HCT116 (cell line): ENCODE results near the gene ACAT2. TPM values are rescaled to one million over a fixed set of nuclear protein-coding genes. Genes with fewer than 3 reads are reported as not detected.

ENCODE experiments used
- ATAC-seq: fragments of 200-7000 bp; cut with Tn5 transposase; 2 replicates; pipeline ENCODE4 v1.9.1; 2020; ENCODE audit warnings: mild to moderate bottlenecking, moderate library complexity
- BruUV-seq: library from RNA; stranded (reverse); fragments of 400-500 nt; replicated peaks from 2 replicates; lab custom pipeline; 2021; lab: Mats Ljungman, UMichigan
- CTCF ChIA-PET: fragments of 300-600 bp; sonication (Branson Sonifier 250); formaldehyde crosslinking; loops from one replicate; lab custom pipeline; 2021; ENCODE audit warnings: antibody characterized with exemption; lab: Charles Lee
- POLR2A ChIA-PET: fragments of 300-600, 350-600 bp; sonication (Branson Sonifier 250); formaldehyde crosslinking; loops from one replicate; lab custom pipeline; 2021; ENCODE audit warnings: antibody characterized with exemption; lab: Charles Lee
- RAD21 ChIA-PET, 2 experiments: fragments of 300-600 bp; sonication (Branson Sonifier 250); formaldehyde crosslinking; loops; one replicate each; lab custom pipeline; 2023; ENCODE audit warnings: low total read pairs in 2 of 2; ENCODE audit not compliant: uncharacterized antibody in 2 of 2, unreplicated experiment in 2 of 2, low non-redundant PET in 1 of 2; lab: Charles Lee
- DNase-seq: peaks from one replicate; pipeline ENCODE4 v3.0.0-alpha.2; 2010; ENCODE audit warnings: low read depth, low spot score
- H2AFZ ChIP-seq: fragments of 200-600 bp; shearing (Covaris generic), sonication (generic); 2 replicates; pipeline ENCODE4 v1.6.1; 2017; ENCODE audit warnings: low read depth, mixed run types, mixed read lengths, antibody characterized with exemption, low read length; ENCODE audit not compliant: poor library complexity, severe bottlenecking
- H3K27ac ChIP-seq: 2 replicates; pipeline ENCODE4 v1.5.1; 2012; ENCODE audit warnings: low read depth, low read length
- H3K27me3 ChIP-seq: fragments of 200-600 bp; sonication (generic); 2 replicates; pipeline ENCODE4 v1.6.1; 2016; ENCODE audit warnings: mixed run types, low read length, mixed read lengths; ENCODE audit not compliant: insufficient read depth
- H3K36me3 ChIP-seq, 2 experiments: fragments of 200-500 bp in 1 of 2; fragments of 200-600 bp in 1 of 2; sonication (Bioruptor generic) in 1 of 2; sonication (generic) in 1 of 2; 2 replicates each; pipeline versions ENCODE4 v1.5.1 to v1.6.1; 2014 to 2016; ENCODE audit warnings: low read length in 2 of 2, inconsistent platforms in 1 of 2, mixed read lengths in 1 of 2, mixed run types in 1 of 2; ENCODE audit not compliant: insufficient read depth in 2 of 2, control insufficient read depth in 1 of 2
- H3K4me1 ChIP-seq, 2 experiments: fragments of 200-600 bp in 1 of 2; sonication (generic) in 1 of 2; 2 replicates each; pipeline versions ENCODE4 v1.5.1 to v1.6.1; 2012 to 2017; ENCODE audit warnings: low read length in 2 of 2, inconsistent platforms in 1 of 2, mild to moderate bottlenecking in 1 of 2, mixed read lengths in 1 of 2, mixed run types in 1 of 2, moderate library complexity in 1 of 2; ENCODE audit not compliant: insufficient read depth in 2 of 2, control insufficient read depth in 1 of 2
- H3K4me2 ChIP-seq: fragments of 200-600 bp; sonication (generic); 2 replicates; pipeline ENCODE4 v1.6.1; 2017; ENCODE audit warnings: mixed run types, low read length, mixed read lengths
- H3K4me3 ChIP-seq, 2 experiments: fragments of 200-600 bp in 1 of 2; sonication (generic) in 1 of 2; replicated peaks in 1 of 2; 2 replicates each; pipeline ENCODE4 v1.5.1; 2011 to 2016; ENCODE audit warnings: low read length in 2 of 2, control low read depth in 1 of 2, low read depth in 1 of 2, mild to moderate bottlenecking in 1 of 2, mixed read lengths in 1 of 2, mixed run types in 1 of 2
- H3K79me2 ChIP-seq: fragments of 200-600 bp; sonication (generic); 2 replicates; pipeline ENCODE4 v1.6.1; 2017; ENCODE audit warnings: mild to moderate bottlenecking, mixed run types, low read length, moderate library complexity, mixed read lengths; ENCODE audit not compliant: insufficient read depth
- H3K9ac ChIP-seq: fragments of 200-600 bp; sonication (generic); 2 replicates; pipeline ENCODE4 v1.6.1; 2016; ENCODE audit warnings: low read length, mixed read lengths
- H3K9me2 ChIP-seq: fragments of 200-600 bp; sonication (generic), shearing (Covaris generic); 2 replicates; pipeline ENCODE4 v1.6.1; 2017; ENCODE audit warnings: mixed run types, mild to moderate bottlenecking, moderate library complexity; ENCODE audit not compliant: insufficient read depth
- H3K9me3 ChIP-seq, 2 experiments: fragments of 200-500 bp in 1 of 2; fragments of 200-600 bp in 1 of 2; sonication (Bioruptor generic) in 1 of 2; sonication (generic) in 1 of 2; 2 replicates each; pipeline ENCODE4 v1.6.1; 2014 to 2017; ENCODE audit warnings: low read length in 2 of 2, mixed read lengths in 2 of 2, inconsistent platforms in 1 of 2, low read depth in 1 of 2, mild to moderate bottlenecking in 1 of 2, mixed run types in 1 of 2, moderate library complexity in 1 of 2; ENCODE audit not compliant: control insufficient read depth in 1 of 2, insufficient read depth in 1 of 2
- H4K20me1 ChIP-seq: fragments of 200-600 bp; sonication (generic), shearing (Covaris generic); 2 replicates; pipeline ENCODE4 v1.6.1; 2017; ENCODE audit warnings: mixed run types, mild to moderate bottlenecking, moderate library complexity; ENCODE audit not compliant: insufficient read depth
- CBX3 ChIP-seq: IDR thresholded peaks from 2 replicates; pipeline ENCODE4 v1.6.1; 2012; ENCODE audit warnings: low read depth
- CEBPB ChIP-seq: IDR thresholded peaks from 2 replicates; pipeline ENCODE4 v1.6.1; 2012; ENCODE audit warnings: low read depth
- EGR1 ChIP-seq: IDR thresholded peaks from 2 replicates; pipeline ENCODE4 v1.6.1; 2012; ENCODE audit warnings: low read depth
- ELF1 ChIP-seq: IDR thresholded peaks from 2 replicates; pipeline ENCODE4 v1.6.1; 2012; ENCODE audit warnings: low read depth, borderline replicate concordance
- EZH2phosphoT487 ChIP-seq: fragments of 200-600 bp; IDR thresholded peaks from 2 replicates; pipeline ENCODE4 v1.6.1; 2018; ENCODE audit warnings: antibody characterized with exemption, borderline replicate concordance
- FOSL1 ChIP-seq: IDR thresholded peaks from 2 replicates; pipeline ENCODE4 v1.6.1; 2012; ENCODE audit warnings: low read depth
- JUND ChIP-seq: IDR thresholded peaks from 2 replicates; pipeline ENCODE4 v1.6.1; 2012
- POLR2A ChIP-seq: IDR thresholded peaks from 2 replicates; pipeline ENCODE4 v1.7.0; 2011; ENCODE audit warnings: borderline replicate concordance; ENCODE audit not compliant: insufficient read depth, insufficient read length; ENCODE audit errors: extremely low read depth
- POLR2AphosphoS5 ChIP-seq: IDR thresholded peaks from 2 replicates; pipeline ENCODE4 v1.6.1; 2011; ENCODE audit warnings: mild to moderate bottlenecking, low read depth, low read length, moderate library complexity
- SIN3A ChIP-seq: IDR thresholded peaks from 2 replicates; pipeline ENCODE4 v1.6.1; 2012; ENCODE audit warnings: low read depth
- SP1 ChIP-seq: IDR thresholded peaks from 2 replicates; pipeline ENCODE4 v1.6.1; 2012; ENCODE audit warnings: low read depth
- SRF ChIP-seq: IDR thresholded peaks from 2 replicates; pipeline ENCODE4 v1.6.1; 2012; ENCODE audit warnings: low read depth
- YY1 ChIP-seq: IDR thresholded peaks from 2 replicates; pipeline ENCODE4 v1.6.1; 2011; ENCODE audit warnings: low read length, low read depth, moderate library complexity, mild to moderate bottlenecking; ENCODE audit not compliant: insufficient replicate concordance; ENCODE audit errors: extremely low read depth
- ZFX ChIP-seq: fragments of 450-650 bp; IDR thresholded peaks from 2 replicates; pipeline ENCODE4 v1.6.1; 2017
- ZNF274 ChIP-seq: fragments of 200-500 bp; sonication (Bioruptor generic); IDR thresholded peaks from 2 replicates; pipeline ENCODE4 v1.6.1; 2014; ENCODE audit warnings: mild to moderate bottlenecking, low read depth, low read length, inconsistent platforms
- intact Hi-C: fragments of 100-400 bp; cut with micrococcal nuclease; formaldehyde crosslinking; loops from 2 replicates; pipeline ENCODE4 v1.10.0; 2022
- total RNA-seq: library from RNA; stranded (reverse); gene quantifications from one replicate; pipeline ENCODE4 v1.2.1, GENCODE V29; 2021; ENCODE audit not compliant: unreplicated experiment
- TF ChIP-seq, protein P1 (sequence below): IDR thresholded peaks from 2 replicates; pipeline ENCODE4 v1.6.1; 2012
- TF ChIP-seq, protein P2 (sequence below): IDR thresholded peaks from 2 replicates; pipeline ENCODE4 v1.6.1; 2012
- TF ChIP-seq, protein P3 (sequence below): IDR thresholded peaks from 2 replicates; pipeline ENCODE4 v1.6.1; 2012; ENCODE audit warnings: low read depth

The ACAT2 gene
- total RNA-seq, 1 experiment from 2014 or later: 41.6 TPM

DNA sequence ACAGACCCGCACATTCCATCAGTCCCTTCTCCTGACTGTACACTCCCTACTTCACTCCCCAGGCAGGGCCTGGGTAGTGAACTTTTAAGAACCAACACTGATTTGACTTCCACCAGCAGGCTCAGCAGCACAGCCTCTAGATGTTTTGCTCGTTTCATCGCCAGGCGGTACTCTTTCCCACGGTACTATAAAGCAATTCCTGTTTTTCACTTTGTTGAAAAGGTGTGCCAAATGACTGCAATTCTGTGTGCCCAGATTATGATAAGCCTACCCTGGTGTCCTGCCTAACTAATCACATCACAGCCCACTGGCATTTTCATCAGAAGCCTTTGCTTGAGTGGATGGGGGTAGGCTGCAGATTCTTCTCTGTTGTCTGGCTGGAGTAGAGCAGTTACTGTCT lies 47.4 kb upstream of the ACAT2 start:
- no peak for ATAC-seq
- ChIA-PET POLR2A (no interaction called here), CTCF (no interaction called here), RAD21 (no interaction called here)
- no peaks in the 10 kb centered on the region for H3K79me2 ChIP-seq
- no peak overlapping the region for H3K9ac ChIP-seq
- no peak overlapping the region for H3K4me3 ChIP-seq
- no peaks in the 10 kb centered on the region for H3K36me3 ChIP-seq
- H3K4me2 ChIP-seq: no peak overlapping the region
- H2AFZ ChIP-seq: no peak overlapping the region
- intact Hi-C loops: no loop called here
- H3K9me3 ChIP-seq: no peaks in the 10 kb centered on the region
- no peaks in the 10 kb centered on the region for H3K9me2 ChIP-seq
- no TSS peak for BruUV-seq
- no peak for TF ChIP-seq ZNF274
- TF ChIP-seq, protein P1, sequence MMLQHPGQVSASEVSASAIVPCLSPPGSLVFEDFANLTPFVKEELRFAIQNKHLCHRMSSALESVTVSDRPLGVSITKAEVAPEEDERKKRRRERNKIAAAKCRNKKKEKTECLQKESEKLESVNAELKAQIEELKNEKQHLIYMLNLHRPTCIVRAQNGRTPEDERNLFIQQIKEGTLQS: no peak
- no peak for TF ChIP-seq POLR2AphosphoS5
- no peak for TF ChIP-seq EGR1
- no peak for TF ChIP-seq JUND
- no peaks in the 10 kb centered on the region for H3K4me1 ChIP-seq
- H4K20me1 ChIP-seq: no peaks in the 10 kb centered on the region
- no peak for DNase-seq
- H3K27me3 ChIP-seq: no peaks in the 10 kb centered on the region
- H3K27ac ChIP-seq: no peak overlapping the region

DNA sequence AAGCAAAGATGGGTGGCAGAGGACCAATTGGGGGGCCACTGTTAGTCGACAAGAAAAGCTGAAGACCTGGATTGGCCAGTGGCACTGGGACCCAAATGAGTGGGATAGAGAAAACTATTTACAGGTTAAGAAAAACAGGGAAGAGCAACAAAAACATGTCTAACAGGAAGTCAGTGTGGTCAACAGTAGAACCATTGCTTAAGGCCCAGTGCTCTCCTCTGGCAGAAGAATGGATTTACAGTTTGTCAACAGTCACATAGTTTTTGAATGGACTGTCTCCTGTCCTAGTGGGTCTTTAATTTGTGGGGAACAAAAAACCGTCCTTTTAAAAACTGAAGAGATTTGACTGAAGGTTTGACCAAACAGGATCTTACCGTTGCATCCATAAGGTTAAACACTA lies 46.7 kb upstream of the ACAT2 start:
- no peak overlapping the region for H3K4me2 ChIP-seq
- H3K4me1 ChIP-seq: no peaks in the 10 kb centered on the region
- H3K9me3 ChIP-seq: no peaks in the 10 kb centered on the region
- ChIA-PET CTCF (no interaction called here), POLR2A (no interaction called here), RAD21 (no interaction called here)
- no peaks in the 10 kb centered on the region for H3K27me3 ChIP-seq
- intact Hi-C loops: no loop called here
- no peak overlapping the region for H3K4me3 ChIP-seq
- no peaks in the 10 kb centered on the region for H3K36me3 ChIP-seq
- no peaks in the 10 kb centered on the region for H4K20me1 ChIP-seq
- no peak overlapping the region for H3K27ac ChIP-seq
- H3K9ac ChIP-seq: no peak overlapping the region
- BruUV-seq: no TSS peak
- no peak for ATAC-seq
- DNase-seq: no peak
- no peaks in the 10 kb centered on the region for H3K79me2 ChIP-seq
- no peaks in the 10 kb centered on the region for H3K9me2 ChIP-seq
- H2AFZ ChIP-seq: no peak overlapping the region
- TF ChIP-seq ELF1 (no peak), POLR2AphosphoS5 (no peak), EZH2phosphoT487 (no peak), CBX3 (no peak), YY1 (no peak), POLR2A (no peak), CEBPB (no peak), FOSL1 (no peak), ZFX (no peak), JUND (no peak), SIN3A (no peak), SRF (no peak), ZNF274 (no peak), SP1 (no peak)
- TF ChIP-seq, protein P1: no peak
- TF ChIP-seq, protein P2, sequence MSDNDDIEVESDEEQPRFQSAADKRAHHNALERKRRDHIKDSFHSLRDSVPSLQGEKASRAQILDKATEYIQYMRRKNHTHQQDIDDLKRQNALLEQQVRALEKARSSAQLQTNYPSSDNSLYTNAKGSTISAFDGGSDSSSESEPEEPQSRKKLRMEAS: no peak
- TF ChIP-seq, protein P3, sequence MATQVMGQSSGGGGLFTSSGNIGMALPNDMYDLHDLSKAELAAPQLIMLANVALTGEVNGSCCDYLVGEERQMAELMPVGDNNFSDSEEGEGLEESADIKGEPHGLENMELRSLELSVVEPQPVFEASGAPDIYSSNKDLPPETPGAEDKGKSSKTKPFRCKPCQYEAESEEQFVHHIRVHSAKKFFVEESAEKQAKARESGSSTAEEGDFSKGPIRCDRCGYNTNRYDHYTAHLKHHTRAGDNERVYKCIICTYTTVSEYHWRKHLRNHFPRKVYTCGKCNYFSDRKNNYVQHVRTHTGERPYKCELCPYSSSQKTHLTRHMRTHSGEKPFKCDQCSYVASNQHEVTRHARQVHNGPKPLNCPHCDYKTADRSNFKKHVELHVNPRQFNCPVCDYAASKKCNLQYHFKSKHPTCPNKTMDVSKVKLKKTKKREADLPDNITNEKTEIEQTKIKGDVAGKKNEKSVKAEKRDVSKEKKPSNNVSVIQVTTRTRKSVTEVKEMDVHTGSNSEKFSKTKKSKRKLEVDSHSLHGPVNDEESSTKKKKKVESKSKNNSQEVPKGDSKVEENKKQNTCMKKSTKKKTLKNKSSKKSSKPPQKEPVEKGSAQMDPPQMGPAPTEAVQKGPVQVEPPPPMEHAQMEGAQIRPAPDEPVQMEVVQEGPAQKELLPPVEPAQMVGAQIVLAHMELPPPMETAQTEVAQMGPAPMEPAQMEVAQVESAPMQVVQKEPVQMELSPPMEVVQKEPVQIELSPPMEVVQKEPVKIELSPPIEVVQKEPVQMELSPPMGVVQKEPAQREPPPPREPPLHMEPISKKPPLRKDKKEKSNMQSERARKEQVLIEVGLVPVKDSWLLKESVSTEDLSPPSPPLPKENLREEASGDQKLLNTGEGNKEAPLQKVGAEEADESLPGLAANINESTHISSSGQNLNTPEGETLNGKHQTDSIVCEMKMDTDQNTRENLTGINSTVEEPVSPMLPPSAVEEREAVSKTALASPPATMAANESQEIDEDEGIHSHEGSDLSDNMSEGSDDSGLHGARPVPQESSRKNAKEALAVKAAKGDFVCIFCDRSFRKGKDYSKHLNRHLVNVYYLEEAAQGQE: no peak
